Activated CD4-positive, alpha-beta T cell treated with anti-CD3 and anti-CD28 coated beads, Interleukin-10, Interleukin-2, amounts not matched to agents 100 ng/mL and 50 ng/mL, durations not matched to agents 16 hours and 8 hours (primary cell): ENCODE results near the gene OR2H1.
"Not testable (repeated sequence)": the region's sequence is repeated elsewhere in the genome, so short reads cannot be mapped to it uniquely, and the experiment has no call there.

ENCODE experiments used
- DNase-seq: peaks from one replicate; pipeline ENCODE4 v3.0.0-alpha.2; 2020

The OR2H1 gene

GRCh38 chr6:29456971-29457370 lies at the start of gene OR2H1, which contains the start of gene OR11A1:
Gene OR2H1, plus strand, starts transcription at chr6:29457155. Its CDS starts 4,615 bp downstream, at chr6:29461770.
Gene OR11A1, minus strand, starts transcription at chr6:29457071. Its CDS starts 29,430 bp downstream, at chr6:29427641.
- no peak for DNase-seq

- no peak for DNase-seq
Observed at GRCh38 chr6:29414588-29414987, 42.4 kb upstream of the OR2H1 start, which contains the start of gene OR12D1. Gene OR12D1, plus strand, starts transcription at chr6:29414928.

DNA sequence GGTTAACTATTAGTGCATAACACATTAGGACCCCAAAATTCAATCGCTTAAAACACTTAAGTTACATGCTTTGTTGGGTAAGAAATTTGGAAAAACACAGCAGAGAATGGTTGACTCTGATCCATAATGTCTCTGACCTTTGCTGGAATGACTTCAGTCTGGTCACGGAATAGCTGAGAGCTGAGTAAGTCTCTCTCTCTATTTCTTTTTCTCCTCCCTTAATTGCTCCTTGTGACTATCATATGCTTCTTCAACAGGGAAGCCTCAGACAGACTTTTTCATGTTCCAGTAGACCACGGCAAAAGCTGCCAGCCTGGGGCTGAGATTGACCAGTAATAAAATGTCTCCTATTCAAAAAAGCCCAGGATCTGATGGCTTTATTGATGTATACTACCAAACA lies 37.4 kb upstream of the OR2H1 start:
- DNase-seq, result no peak

GRCh38 chr6:29424168-29424567 lies 32.8 kb upstream of the OR2H1 start:
- no peak for DNase-seq

DNA sequence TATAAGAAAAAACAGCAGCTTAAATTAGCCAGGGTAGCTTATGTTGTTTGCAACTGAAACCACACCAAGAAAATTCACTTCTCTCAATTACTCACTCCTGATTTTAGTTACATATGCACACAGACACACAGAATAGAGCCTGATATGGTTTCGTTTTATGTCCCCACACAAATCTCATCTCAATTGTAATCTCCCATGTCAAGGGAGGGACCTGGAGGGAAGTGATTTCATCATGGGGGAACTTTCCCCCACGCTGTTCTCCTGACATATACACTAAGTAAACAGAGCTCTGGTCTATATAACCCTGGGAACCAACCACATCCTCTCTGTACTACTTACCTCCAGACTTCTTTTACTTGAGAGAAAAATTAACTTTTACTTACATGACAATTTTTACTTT lies 32.4 kb upstream of the OR2H1 start:
- peak; percentile 40 for DNase-seq

- no peak for DNase-seq
Observed at GRCh38 chr6:29425075-29425474, 31.9 kb upstream of the OR2H1 start.

DNA sequence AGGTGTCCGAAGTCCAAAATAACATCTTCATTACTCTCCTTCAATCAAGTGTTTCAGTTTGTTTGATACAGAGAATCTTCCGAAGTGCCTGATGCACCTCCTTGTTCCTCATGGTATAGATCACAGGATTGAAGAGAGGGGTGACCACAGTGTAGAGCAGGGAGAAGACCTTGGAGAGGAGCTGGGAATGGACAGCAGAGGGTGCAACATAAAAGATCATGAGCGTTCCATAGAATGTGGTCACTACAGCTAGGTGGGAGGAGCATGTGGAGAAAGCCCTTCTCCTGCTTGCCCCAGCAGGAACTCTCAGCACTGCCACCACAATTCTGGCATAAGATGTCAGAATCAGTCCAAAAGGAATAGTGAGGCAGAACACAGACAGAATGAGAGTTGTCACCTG lies 30.3 kb upstream of the OR2H1 start:
- DNase-seq, result no peak

GRCh38 chr6:29436730-29437129 lies 20.2 kb upstream of the OR2H1 start:
- not testable (repeated sequence) for DNase-seq

- no peak for DNase-seq
Observed at GRCh38 chr6:29439006-29439405, 17.9 kb upstream of the OR2H1 start, which contains the start of gene OR10C1. Gene OR10C1, plus strand, starts transcription at chr6:29439306. Its CDS starts 710 bp downstream, at chr6:29440016.

GRCh38 chr6:29442719-29443118 lies 14.2 kb upstream of the OR2H1 start:
- no peak for DNase-seq

DNA sequence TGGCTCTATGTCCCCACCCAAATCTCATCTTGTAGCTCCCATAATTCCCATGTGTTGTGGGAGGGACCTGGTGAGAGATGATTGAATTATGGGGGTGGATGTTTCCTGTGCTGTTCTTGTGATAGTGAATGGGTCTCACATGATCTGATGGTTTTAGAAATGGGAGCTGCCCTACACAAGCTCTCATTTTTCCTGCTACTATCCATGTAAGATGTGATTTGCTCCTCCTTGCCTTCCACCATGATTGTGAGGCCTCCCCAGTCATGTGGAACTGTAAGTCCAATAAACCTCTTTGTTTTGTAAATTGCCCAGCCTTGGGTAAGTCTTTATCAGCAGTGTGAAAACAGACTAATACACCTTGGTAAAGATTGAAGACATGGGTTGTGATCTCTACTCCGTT lies 12.9 kb upstream of the OR2H1 start:
- not testable (repeated sequence) for DNase-seq

DNA sequence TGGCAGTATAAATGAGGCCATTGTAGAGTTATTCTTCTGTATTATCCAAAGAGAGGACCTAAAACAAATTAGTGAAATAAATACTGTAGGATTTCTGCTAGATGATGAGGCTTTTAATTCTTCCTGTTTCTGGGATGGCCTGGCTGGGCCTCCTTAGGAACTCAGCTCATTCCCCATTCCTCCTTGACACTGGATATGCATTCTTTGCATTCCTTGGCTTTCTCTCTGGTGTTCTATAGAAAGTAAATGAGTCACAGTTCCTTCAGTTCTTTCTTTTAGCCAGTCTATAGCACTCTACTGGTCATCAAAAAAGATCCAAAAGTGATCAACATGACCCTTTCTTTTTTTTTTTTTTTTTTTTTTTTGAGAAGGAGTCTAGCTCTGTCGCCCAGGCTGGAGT lies 9.3 kb upstream of the OR2H1 start:
- no peak for DNase-seq

DNA sequence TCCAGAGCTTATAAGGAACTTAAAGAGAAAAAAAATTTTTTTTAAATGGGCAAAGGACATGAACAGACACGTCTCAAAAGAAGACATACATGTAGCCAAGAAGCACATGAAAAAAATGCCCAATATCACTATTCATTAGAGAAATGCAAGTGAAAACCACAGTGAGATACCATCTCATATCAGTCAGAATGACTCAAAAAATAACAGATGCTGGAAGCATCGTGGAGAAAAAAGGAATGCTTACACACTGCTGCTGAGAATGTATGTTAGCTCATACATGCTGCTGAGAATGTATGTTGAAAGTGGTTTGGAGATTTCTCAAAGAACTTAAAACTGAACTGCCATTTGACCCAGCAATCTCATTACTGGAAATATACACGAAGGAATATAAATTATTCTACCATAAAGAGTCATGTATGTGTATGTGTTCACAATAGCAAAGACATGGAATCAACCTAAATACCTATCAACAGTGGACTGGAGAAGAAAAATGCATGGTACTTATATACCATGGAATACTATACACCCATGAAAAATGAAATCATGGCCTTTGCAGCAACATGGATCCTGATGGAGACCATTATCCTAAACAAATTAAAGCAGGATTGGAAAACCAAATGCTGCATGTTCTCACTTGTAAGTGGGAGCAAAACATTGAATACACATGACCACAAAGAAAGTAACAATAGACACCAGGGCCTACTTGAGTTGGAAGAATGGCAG lies 5.3 kb upstream of the OR2H1 start:
- DNase-seq, result peak; percentile 1

DNA sequence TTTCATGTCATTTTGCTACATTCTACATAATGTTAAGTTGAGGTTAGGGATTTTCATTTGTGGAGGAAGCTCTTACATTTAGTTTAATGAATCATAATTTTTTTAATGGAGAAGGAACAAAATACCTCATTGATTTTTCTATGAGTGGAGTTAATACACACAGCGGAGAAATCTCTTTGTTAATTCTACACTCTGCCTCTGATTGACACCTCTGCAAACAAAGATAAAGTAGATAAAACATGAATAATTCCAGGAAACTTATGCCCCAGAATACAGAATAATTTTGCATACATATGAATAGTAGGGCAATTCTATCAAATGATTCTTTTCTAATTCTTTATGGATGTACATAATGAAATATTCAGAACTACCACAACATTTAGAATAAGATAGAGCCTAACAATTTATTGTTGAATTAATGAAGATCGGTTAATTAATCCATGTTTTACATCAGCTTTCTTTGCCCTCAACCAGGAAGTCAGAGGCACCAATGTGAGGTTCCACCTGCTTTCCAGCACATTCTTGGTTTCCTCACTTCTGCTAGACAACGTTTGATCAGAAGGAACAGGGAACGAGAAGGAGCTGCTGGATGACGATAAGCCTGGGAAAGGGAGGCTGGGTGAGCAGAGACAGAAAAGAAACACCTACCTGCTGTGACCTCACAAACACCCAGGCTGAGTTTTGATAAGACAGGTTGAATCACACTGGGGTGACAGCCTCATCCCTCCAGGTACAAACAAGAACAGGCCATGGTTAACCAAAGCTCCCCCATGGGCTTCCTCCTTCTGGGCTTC lies 4.3 kb downstream of the OR2H1 start:
- DNase-seq, result no peak

DNA sequence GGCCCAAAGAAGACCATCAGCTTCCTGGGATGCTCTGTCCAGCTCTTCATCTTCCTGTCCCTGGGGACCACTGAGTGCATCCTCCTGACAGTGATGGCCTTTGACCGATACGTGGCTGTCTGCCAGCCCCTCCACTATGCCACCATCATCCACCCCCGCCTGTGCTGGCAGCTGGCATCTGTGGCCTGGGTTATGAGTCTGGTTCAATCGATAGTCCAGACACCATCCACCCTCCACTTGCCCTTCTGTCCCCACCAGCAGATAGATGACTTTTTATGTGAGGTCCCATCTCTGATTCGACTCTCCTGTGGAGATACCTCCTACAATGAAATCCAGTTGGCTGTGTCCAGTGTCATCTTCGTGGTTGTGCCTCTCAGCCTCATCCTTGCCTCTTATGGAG lies 5.1 kb downstream of the OR2H1 start:
- DNase-seq, result no peak

- DNase-seq, result no peak
Observed at GRCh38 chr6:29465279-29465678, 8.3 kb downstream of the OR2H1 start.

- DNase-seq, result no peak
Observed at GRCh38 chr6:29465801-29466200, 8.8 kb downstream of the OR2H1 start.

DNA sequence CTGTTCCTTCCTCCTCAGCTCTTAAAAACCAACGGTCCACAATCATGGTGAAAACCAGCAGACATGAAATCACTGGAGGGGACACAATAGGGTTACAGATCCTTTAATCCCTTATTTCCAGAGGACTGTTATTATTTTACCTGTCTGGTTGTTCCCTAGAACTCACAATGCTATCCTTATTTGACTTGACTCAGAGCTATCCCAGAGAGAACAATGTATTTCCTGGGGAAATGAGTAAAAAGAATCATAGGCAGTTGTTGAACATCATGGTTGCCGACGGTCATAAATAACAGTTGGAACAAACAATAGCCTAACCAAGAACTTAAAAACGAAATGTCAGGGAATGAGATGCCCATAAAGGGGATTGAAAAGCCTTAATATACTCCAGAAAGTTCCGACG lies 9.3 kb downstream of the OR2H1 start:
- no peak for DNase-seq

DNA sequence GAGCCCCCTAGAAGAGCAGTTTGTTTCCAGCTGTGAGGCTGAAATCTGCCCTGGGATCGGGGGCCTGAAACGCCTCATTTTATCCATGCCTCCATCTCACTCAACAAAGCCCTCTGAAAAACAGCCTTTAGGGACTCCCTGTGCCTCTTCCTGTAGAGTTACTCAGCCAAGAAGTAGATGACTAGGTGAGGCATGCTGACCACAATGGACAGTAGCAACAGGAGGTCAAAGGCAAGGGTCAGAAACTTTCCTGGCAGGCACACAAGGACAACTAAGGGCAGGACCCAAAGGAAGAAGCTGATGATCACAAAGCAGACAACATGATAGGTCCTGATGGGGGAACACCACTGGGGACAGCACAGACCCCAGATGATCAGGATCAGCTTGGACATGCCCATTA lies 18.0 kb downstream of the OR2H1 start:
- no peak for DNase-seq

DNA sequence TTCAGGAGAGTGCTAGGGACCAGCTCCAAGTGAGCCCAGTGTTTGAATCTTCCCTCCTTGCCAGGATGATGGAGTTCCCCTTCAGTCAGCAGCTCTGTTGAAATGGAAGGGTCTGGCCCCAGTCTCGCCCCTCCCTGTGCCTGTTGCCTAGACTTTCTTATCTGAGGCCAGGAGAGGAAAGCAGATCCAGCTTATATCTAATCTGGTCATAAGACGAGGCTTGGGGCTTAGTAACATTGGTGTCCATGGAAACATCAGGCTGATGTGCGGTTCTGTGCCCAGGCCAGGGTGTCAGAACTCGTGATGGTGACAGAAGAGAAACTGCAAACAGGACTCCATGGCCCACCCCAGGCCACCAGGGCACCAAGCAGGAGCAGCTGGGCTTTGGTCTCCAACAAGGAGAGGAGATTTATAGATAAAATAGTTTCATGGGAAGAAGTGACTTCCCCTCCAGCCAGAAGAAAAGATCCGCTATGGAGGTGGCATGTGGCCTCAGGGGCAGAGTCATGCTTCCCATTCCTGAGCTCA lies 21.0 kb downstream of the OR2H1 start:
- no peak for DNase-seq

DNA sequence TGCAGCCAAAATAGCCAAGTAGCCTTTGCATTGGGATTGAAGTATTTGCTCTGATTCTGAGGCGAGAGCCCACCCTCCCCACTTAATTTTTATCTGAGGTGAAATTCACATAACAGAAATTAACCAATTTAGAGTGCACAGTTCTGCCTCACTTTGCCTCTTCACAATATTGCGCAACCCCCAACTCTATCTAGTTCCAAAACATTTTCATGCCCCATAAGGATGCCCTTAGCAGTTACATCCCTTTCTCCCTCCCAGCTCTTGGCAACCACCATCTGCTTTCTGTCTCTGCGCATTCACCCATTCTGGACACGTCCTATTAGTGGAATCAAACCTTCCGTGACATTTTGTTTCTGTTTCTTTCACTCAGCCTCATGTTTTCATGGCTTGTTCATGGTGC lies 21.8 kb downstream of the OR2H1 start:
- DNase-seq, result no peak

DNA sequence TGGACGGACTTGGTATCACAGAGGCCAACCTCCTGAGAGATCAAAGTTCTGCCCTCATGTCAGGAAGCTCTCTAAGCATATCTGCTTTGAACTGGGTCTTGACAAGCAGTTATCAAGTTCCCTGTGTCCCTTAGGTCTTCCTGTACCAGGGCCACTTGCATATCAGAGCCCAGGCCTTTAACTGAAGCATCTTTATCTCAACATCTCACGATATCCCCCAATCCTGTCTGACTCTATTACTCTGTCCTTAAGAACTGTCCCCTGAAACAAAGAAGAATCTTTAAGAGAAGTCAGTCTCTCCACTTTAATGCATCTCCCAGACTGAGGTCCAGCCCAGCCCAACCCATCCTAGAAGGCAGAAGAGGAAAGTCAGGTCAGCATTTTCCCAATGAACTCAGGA lies 22.6 kb downstream of the OR2H1 start:
- DNase-seq, result no peak

DNA sequence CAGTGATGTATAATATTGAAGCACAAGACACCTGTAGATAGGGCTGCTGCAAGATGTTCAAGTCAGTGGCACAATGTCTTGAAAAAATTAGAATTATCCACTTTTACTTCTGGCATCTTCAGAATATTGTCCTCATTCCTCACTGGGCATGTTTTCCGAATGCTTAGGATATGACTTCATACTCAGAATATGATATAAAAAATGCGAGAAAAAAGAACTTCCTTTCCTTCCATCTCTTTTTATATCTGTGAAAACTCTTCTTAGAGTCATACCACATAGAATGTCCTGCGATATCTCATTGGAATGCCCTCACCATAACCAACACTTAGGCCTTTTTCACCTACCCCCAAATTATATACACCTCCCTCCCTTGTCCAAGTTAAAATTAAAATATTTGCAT lies 26.2 kb downstream of the OR2H1 start:
- DNase-seq, result no peak

DNA sequence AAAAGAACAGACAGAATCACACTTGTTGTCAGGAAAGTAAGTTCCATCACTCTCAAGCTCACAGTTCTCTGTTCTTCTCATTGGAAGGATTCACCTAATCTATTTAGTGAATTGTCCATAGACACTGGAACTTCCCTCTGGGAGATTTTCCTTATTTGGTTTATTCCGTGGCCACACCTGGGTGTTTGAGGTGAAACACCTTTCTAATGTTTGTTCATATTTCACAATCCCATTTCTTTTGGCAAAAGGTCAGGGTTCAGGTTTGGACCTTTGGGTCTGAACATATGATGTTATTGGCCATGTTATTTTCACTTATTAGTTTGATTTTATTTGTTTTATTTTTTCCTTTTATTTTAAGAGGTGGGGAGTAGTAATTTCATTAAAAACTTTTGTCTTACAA lies 26.8 kb downstream of the OR2H1 start:
- DNase-seq, result no peak
